ENCODE data around the gene ATG9B. TPM values are rescaled to one million over a fixed set of nuclear protein-coding genes. Genes with fewer than 3 reads are reported as not detected.

Gene ATG9B
- total RNA-seq, 2 experiments from 2014 or later = 6.9 to 10.0 TPM

- H3K4me1 Mint-ChIP-seq = peaks cover 30% of the 10 kb centered on the region
- intact Hi-C loops (cut with DNase I, micrococcal nuclease) = loop anchor here in 1 of 2 experiments (2.0 kb wide), 1 partner anchor 37 kb away; no protein-coding TSS in a partner anchor
- ChIA-PET POLR2A (no interaction called here), CTCF (interaction anchor here (0.6 to 1.5 kb wide), 7 partner anchors 9 to 195 kb away, joined by 3 to 9 read pairs (median 4); no protein-coding TSS in a partner anchor)
- no peak for DNase-seq
- H3K9me3 Mint-ChIP-seq (ENCODE audit: low read depth) = no peaks in the 10 kb centered on the region
- no peak for ATAC-seq
- H3K36me3 Mint-ChIP-seq (ENCODE audit: low read depth) = no peaks in the 10 kb centered on the region
- no peak overlapping the region for H3K27ac Mint-ChIP-seq
- peaks cover 27% of the 10 kb centered on the region for H3K27me3 Mint-ChIP-seq
- peak overlapping the region; percentile 73 for H3K4me3 Mint-ChIP-seq
Observed at GRCh38 chr7:150975536-150976319, 48.6 kb downstream of the ATG9B start.

GRCh38 chr7:150974468-150975391, 49.6 kb downstream of the ATG9B start:
- H3K36me3 Mint-ChIP-seq (ENCODE audit: low read depth) = no peaks in the 10 kb centered on the region
- H3K4me1 Mint-ChIP-seq = peaks cover 30% of the 10 kb centered on the region
- peak; percentile 85 for DNase-seq
- peak overlapping the region; percentile 73 for H3K4me3 Mint-ChIP-seq
- H3K27me3 Mint-ChIP-seq = peaks cover 21% of the 10 kb centered on the region
- peak; percentile 81 for ATAC-seq
- peak overlapping the region; percentile 51 for H3K27ac Mint-ChIP-seq
- H3K9me3 Mint-ChIP-seq (ENCODE audit: low read depth) = no peaks in the 10 kb centered on the region
- intact Hi-C loops (cut with DNase I, micrococcal nuclease) = loop anchor here (1.0 to 5.0 kb wide), 4 partner anchors 38 to 106 kb away; partner anchors contain the start of gene FASTK (in 1 of the 2)
- ChIA-PET CTCF (interaction anchor here (0.8 to 1.3 kb wide), 8 partner anchors 10 to 76 kb away, joined by 3 to 9 read pairs (median 4); no protein-coding TSS in a partner anchor), POLR2A (no interaction called here)

- Mint-ChIP-seq H3K9me3 (ENCODE audit: low read depth) (no peaks in the 10 kb centered on the region), H3K4me3 (peak overlapping the region; percentile 73), H3K27me3 (peaks cover 16% of the 10 kb centered on the region), H3K36me3 (ENCODE audit: low read depth) (no peaks in the 10 kb centered on the region), H3K4me1 (peaks cover 29% of the 10 kb centered on the region), H3K27ac (peak overlapping the region; percentile 51)
- ChIA-PET CTCF (interaction anchor here (0.6 to 1.3 kb wide), 6 partner anchors 10 to 46 kb away, joined by 3 to 7 read pairs (median 4); no protein-coding TSS in a partner anchor), POLR2A (no interaction called here)
- peak; percentile 1 for ATAC-seq
- DNase-seq = no peak
- intact Hi-C loops (cut with DNase I, micrococcal nuclease) = loop anchor here (1.0 to 5.0 kb wide), 4 partner anchors 38 to 106 kb away; partner anchors contain the start of gene FASTK (in 1 of the 2)
Observed at GRCh38 chr7:150973571-150974451, 50.5 kb downstream of the ATG9B start.

- H3K27me3 Mint-ChIP-seq = peaks cover 13% of the 10 kb centered on the region
- ATAC-seq = no peak
- peaks cover 26% of the 10 kb centered on the region for H3K4me1 Mint-ChIP-seq
- ChIA-PET CTCF (no interaction called here), POLR2A (no interaction called here)
- H3K27ac Mint-ChIP-seq = no peak overlapping the region
- intact Hi-C loops (cut with DNase I, micrococcal nuclease) = loop anchor here in 1 of 2 experiments (5.0 kb wide), 1 partner anchor 40 kb away; no protein-coding TSS in a partner anchor
- no peak for DNase-seq
- no peak overlapping the region for H3K4me3 Mint-ChIP-seq
- no peaks in the 10 kb centered on the region for H3K9me3 Mint-ChIP-seq (ENCODE audit: low read depth)
- H3K36me3 Mint-ChIP-seq (ENCODE audit: low read depth) = no peaks in the 10 kb centered on the region
Observed at GRCh38 chr7:150972741-150973140, 51.6 kb downstream of the ATG9B start.

- Mint-ChIP-seq H3K9me3 (ENCODE audit: low read depth) (no peaks in the 10 kb centered on the region), H3K4me3 (no peak overlapping the region), H3K4me1 (peaks cover 22% of the 10 kb centered on the region), H3K27ac (no peak overlapping the region), H3K36me3 (ENCODE audit: low read depth) (no peaks in the 10 kb centered on the region), H3K27me3 (peaks cover 9% of the 10 kb centered on the region)
- intact Hi-C loops (cut with DNase I, micrococcal nuclease) = loop anchor here in 1 of 2 experiments (5.0 kb wide), 1 partner anchor 40 kb away; no protein-coding TSS in a partner anchor
- CTCF ChIA-PET = no interaction called here
- POLR2A ChIA-PET = no interaction called here
- no peak for ATAC-seq
- DNase-seq = no peak
Observed at GRCh38 chr7:150972023-150972468, 52.2 kb downstream of the ATG9B start.

- CTCF ChIA-PET = interaction anchor here (1.3 kb wide), 1 partner anchor 9 kb away, joined by 4 read pairs; no protein-coding TSS in a partner anchor
- ATAC-seq (no peak), DNase-seq (no peak)
- H3K9me3 Mint-ChIP-seq (ENCODE audit: low read depth) = no peaks in the 10 kb centered on the region
- peaks cover 17% of the 10 kb centered on the region for H3K4me1 Mint-ChIP-seq
- H3K27ac Mint-ChIP-seq = no peak overlapping the region
- POLR2A ChIA-PET = no interaction called here
- no peaks in the 10 kb centered on the region for H3K36me3 Mint-ChIP-seq (ENCODE audit: low read depth)
- intact Hi-C loops (cut with DNase I, micrococcal nuclease) = loop anchor here in 1 of 2 experiments (5.0 kb wide), 1 partner anchor 41 kb away; no protein-coding TSS in a partner anchor
- no peak overlapping the region for H3K4me3 Mint-ChIP-seq
- H3K27me3 Mint-ChIP-seq = peaks cover 4% of the 10 kb centered on the region
Observed at GRCh38 chr7:150971242-150972022, 52.9 kb downstream of the ATG9B start.

GRCh38 chr7:150970424-150970823, 53.9 kb downstream of the ATG9B start:
- POLR2A ChIA-PET = no interaction called here

GRCh38 chr7:150969475-150969874, 54.8 kb downstream of the ATG9B start:
- ATAC-seq = no peak
- Mint-ChIP-seq H3K9me3 (ENCODE audit: low read depth) (no peaks in the 10 kb centered on the region), H3K27ac (no peak overlapping the region), H3K27me3 (no peaks in the 10 kb centered on the region), H3K4me1 (peaks cover 7% of the 10 kb centered on the region), H3K36me3 (ENCODE audit: low read depth) (no peaks in the 10 kb centered on the region), H3K4me3 (no peak overlapping the region)
- ChIA-PET POLR2A (interaction anchor here (0.6 kb wide), 1 partner anchor 49 kb away, joined by 3 read pairs; no protein-coding TSS in a partner anchor), CTCF (interaction anchor here (0.6 to 1.6 kb wide), 6 partner anchors 10 to 142 kb away, joined by 3 to 7 read pairs (median 4); no protein-coding TSS in a partner anchor)
- DNase-seq = no peak
- intact Hi-C loops (cut with DNase I, micrococcal nuclease) = no loop called here

More at GRCh38 chr7:150970424-150970823, 53.9 kb downstream of the ATG9B start:
- DNase-seq = no peak
- Mint-ChIP-seq H3K4me1 (peaks cover 12% of the 10 kb centered on the region), H3K27ac (no peak overlapping the region), H3K36me3 (ENCODE audit: low read depth) (no peaks in the 10 kb centered on the region), H3K4me3 (no peak overlapping the region), H3K27me3 (no peaks in the 10 kb centered on the region), H3K9me3 (ENCODE audit: low read depth) (no peaks in the 10 kb centered on the region)
- no peak for ATAC-seq
- CTCF ChIA-PET = interaction anchor here (0.8 to 1.3 kb wide), 2 partner anchors 10 to 15 kb away, joined by 4 read pairs; no protein-coding TSS in a partner anchor
- intact Hi-C loops (cut with DNase I, micrococcal nuclease) = loop anchor here in 1 of 2 experiments (5.0 kb wide), 1 partner anchor 42 kb away; no protein-coding TSS in a partner anchor

- ATAC-seq (no peak), DNase-seq (no peak)
- H3K27me3 Mint-ChIP-seq = no peaks in the 10 kb centered on the region
- no peaks in the 10 kb centered on the region for H3K9me3 Mint-ChIP-seq (ENCODE audit: low read depth)
- peaks cover 2% of the 10 kb centered on the region for H3K4me1 Mint-ChIP-seq
- POLR2A ChIA-PET = no interaction called here
- intact Hi-C loops (cut with DNase I, micrococcal nuclease) = no loop called here
- CTCF ChIA-PET = interaction anchor here (0.6 to 1.8 kb wide), 8 partner anchors 9 to 142 kb away, joined by 3 to 7 read pairs (median 4); no protein-coding TSS in a partner anchor
- no peaks in the 10 kb centered on the region for H3K36me3 Mint-ChIP-seq (ENCODE audit: low read depth)
- H3K27ac Mint-ChIP-seq = no peak overlapping the region
- H3K4me3 Mint-ChIP-seq = no peak overlapping the region
Observed at GRCh38 chr7:150968734-150969372, 55.4 kb downstream of the ATG9B start.
